Sciatic nerve (tissue), 2 donors: ENCODE measurements around the gene ATP7A. TPM values are rescaled to one million over a fixed set of nuclear protein-coding genes. Genes with fewer than 3 reads are reported as not detected.

Experiments
- ATAC-seq: fragments of 200-7000 bp; cut with Tn5 transposase; one replicate; pipeline ENCODE4 v1.9.1; 2020; ENCODE audit warnings: mild to moderate bottlenecking, moderate library complexity
- DNase-seq: peaks from one replicate; pipeline ENCODE4 v3.0.0-alpha.2; 2020; ENCODE audit warnings: low spot score
- intact Hi-C: fragments of 100-400 bp; cut with DNase I; formaldehyde crosslinking; loops from one replicate; pipeline ENCODE4 v1.14.2; 2022
- total RNA-seq: library from RNA; stranded (reverse); fragmentation: NEBNext Ultra II Directional; extraction: Animal tissue kit (Norgen Biotek cat#: 25700); gene quantifications from one replicate; pipeline ENCODE4 v1.2.1, GENCODE V29; 2021
- donor health status: DM: no; HTN: no; CAD: no.
- donor health status: DM: no; HTN: no; CAD: no.

Gene ATP7A
- total RNA-seq, 1 donor from 2014 or later, result 15.2 TPM

GRCh38 chrX:78092296-78092695, 181.8 kb downstream of the ATP7A start:
- DNase-seq (no peak), ATAC-seq (no peak)
- intact Hi-C loops, result no loop called here

GRCh38 chrX:78098108-78098507, 187.6 kb downstream of the ATP7A start:
- ATAC-seq, result no peak
- intact Hi-C loops, result no loop called here
- no peak for DNase-seq

Other genes with a start within 250 kb of the ATP7A start
- 141 TPM for gene ATRX, start 124.5 kb upstream of the ATP7A start, total RNA-seq
- 59.5 TPM for gene MAGT1, start 15.3 kb upstream of the ATP7A start, total RNA-seq
- 107 TPM for gene COX7B, start 11.2 kb upstream of the ATP7A start, total RNA-seq
- not detected for gene PGAM4, start 58.9 kb downstream of the ATP7A start, total RNA-seq
- 194 TPM for gene PGK1, start 193.6 kb downstream of the ATP7A start, total RNA-seq
- gene TAF9B, start 229.0 kb downstream of the ATP7A start, total RNA-seq, result 20.3 TPM